ENCODE results near the gene JMJD4.
A peak's percentile ranks its signal among the peaks of the same experiment; 100 is the strongest.

Gene JMJD4

DNA sequence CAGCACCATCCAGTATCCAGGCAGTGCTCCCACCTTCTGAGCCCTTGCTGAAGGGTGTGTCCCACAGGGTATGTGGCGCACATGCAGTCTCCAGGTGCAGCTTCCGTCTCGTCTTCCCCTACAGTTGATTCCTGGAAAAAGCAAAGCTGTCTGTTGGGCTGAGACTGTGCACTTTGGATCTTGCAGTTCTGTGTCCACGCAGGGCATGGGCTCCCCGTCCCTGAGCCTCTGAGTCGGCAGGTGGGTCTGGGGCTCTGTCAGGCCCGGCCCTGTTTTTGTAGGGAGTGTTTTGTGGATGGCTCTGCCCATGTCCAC lies 33.0 kb upstream of the JMJD4 start:
- DNase-seq: no peak

DNA sequence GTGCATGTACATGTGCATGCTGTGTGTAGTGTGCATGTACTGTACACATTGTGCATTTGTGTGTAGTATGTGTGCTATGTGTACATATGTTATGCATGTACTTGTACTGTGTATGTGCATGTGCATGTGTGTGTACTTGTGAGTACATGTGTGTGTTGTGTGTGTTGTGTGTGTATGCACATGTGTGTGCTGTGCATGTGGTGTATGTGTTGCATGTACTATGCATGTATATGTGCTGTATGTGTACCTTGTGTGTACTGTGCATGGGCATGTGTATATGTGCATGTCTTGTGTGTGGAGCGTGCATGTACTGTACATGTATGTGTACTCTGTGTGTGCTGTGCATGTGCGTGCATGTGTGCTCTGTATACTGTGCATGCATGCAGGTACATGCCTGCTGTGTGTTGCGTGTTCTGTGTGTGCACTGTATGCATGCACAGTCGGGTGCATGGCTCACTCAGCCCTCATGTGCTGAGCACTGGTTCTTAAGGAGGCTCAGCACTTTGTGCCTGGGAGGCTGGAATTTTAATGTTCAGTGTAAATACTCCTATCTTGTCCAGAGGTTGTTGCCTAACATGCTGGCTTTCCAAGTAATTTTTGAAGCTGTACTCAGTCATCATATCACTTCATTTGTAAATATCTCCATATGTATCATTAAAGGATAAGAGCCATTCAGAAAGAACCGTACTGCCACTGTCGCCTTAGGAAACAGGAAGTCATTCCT lies 32.5 kb upstream of the JMJD4 start:
- DNase-seq: no peak

DNA sequence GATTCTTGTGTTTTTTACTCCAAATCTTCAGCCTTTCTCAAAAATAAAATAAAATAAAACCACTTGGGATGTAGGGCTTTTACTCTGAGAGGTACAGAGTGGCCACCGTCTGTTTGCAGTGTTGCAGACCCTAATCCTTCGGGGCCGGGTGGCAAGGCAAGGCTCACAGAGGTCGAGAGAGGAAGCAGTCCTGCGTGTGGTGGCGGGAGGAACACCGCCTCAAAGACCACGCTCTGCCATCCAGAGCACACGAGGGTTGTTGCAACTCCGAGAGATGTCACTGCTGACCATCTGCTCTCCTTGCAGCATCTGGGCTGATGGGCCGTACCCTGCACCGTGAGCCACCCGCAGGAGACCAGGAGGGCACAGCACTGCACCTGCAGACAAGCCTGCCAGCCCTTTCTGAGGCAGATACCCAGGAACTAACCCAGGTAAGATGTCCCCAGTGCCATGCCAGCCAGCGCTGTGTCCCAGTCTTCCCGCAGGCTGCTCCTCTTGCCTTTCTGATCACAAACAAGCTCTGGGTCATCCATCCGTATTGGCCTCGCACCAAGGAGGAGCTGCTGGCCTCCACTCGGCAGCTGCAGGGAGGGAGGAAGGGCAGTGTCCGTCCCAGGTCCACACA lies 31.7 kb upstream of the JMJD4 start:
- DNase-seq: no peak

DNA sequence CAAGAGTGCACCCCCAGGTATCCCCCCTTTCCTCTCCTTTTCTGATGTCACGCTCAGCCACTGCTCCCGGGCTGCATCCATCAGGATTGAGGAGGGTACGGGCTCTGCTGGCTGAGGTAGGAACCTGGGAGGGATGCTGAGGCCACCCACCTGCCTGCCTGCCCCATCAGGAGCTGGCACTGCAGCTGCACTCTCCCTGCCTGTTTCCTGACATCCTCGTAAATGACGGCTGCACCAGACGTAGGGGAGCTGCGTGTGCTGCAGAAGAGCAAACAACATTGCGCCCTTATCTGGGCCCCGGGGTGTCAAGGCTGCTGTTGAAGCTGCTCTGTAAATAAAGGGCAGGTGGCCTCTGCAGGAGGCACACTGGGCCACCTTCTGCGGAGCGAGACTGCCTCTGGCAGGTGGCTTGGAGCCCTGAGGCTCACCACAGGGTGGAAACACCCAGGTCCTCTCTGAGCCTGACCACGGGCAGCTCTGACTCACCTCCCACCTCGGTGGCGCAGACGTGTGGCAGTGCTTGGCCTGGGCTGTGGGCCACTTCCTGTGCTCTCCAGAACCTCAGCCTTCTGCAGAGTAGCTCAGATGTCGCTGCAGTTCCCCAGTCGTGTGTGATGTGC lies 31.0 kb upstream of the JMJD4 start:
- DNase-seq: peak; percentile 95

DNA sequence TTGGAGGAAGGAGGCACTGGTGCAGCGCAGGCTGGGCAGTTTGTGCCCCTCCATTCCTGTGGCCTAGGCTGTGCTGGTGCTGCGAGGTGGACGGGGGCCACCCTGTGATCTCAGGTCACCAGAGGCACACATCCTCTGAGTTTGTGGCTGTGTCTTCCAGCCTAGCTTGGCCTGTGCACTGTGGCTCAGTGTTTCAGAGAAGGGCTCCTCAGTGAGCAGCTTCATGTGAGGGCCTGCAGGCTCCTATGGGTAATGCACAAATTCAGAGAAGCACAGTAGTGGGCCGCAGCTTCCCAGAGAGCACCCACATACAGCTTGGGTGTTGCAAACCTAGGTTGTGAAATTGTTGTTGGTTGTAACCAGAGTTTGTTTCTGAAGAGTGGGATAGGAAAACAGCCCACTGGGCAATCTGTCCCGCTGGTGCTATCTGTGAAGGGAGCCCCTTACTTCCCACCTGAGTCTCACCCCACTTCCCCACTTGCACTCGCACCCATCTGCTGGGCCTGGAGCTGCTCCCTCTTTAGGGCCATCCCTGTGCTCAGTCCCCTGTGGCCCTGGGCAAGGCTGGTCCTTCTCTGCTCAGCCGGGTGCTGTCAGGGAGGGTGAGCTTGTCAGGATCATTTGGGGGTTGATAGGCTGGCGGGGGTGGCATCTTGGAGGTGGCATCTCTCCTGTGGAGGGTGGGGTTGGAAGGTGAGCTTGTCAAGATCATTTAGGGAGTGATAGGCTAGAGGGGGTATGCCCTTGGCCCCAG lies 30.3 kb upstream of the JMJD4 start:
- no peak for DNase-seq

DNA sequence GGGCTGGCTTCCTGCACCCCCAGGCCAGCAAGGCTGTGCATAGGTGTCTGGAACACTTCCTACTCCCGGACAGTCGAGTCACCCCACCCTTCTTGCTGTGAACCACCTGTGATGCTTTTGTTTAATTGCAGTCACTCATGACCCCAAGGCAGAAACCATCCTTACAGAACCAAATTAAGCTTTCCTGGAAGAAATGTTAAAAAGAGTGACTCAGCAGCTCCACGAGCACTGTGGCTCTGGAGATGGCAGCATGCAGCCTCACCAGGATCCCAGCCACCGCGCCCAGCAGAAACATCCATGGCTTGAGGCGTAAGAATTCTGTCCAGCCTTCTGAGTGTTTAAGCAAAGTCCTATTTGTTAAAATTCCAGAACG lies 28.9 kb upstream of the JMJD4 start:
- DNase-seq: no peak

DNA sequence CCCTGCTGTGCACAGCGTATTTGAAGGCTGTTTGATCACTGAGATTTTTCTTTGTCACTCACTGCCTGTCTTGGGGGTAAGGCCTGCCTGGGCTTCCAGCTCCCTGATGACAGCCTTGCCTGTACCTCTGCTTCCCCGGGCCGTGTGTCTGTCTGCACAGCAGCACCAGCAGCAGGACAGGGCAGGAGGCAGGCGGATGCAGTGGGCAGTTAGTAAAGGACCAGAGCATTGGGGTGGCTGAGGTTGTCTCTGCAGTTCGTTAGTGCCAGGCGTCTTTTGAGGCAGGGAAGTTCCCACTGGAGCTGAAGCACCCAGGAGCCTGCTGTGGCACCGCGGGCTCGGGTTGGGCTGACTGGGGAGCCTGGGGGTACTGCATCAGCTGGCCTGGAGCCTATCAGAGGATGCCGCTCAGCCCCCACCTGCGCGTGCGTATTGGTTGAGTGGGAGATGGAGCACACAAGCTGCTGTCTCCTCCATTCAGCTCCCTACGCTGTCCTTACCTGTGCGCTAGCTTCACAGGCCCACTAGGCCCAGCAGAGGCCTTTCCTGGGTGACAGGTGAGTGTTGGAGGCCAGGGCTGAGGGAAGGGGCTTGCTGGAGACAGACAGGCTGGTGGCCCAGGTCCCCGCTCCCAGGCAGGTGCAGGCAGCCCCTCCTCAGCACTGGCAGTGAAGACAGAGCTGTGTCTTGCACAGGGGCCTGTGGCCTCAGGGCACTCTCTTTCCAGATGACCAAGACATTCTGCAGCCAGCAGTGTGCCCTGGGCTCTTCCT lies 28.3 kb upstream of the JMJD4 start:
- no peak for DNase-seq

DNA sequence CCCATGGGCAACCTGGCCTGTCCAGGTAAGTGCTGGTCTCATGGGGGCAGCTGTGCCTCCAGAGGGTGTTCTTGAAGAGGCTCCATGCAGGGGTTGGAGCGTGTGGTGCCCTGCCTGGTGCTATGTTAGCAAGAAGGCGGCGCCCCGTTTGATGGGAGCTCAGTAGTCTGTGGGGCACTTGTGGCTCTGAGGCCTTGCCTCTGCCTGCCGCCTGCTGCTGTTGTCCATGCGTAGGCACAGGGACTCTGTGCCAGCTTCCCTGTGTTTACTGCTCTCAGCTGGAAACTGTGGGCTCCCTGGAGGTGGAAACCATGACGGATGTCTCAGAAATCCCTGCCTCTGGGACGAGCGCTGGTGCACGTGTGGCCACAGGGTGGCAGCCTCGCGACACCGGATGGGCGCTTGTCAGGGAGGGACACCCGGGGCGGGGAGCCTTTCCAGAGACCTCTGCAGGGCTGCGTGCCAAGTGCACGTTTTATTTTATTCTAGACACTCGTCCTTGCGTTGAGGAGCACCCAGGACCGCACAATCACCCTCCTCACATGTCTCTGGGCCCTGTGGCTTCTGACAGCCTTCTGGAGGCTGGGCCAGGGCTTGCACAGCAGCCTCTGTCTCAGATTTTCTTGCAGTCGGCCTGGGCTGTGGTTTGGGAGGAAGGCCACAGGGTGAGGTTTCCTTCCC lies 27.3 kb upstream of the JMJD4 start:
- DNase-seq: peak; percentile 97

DNA sequence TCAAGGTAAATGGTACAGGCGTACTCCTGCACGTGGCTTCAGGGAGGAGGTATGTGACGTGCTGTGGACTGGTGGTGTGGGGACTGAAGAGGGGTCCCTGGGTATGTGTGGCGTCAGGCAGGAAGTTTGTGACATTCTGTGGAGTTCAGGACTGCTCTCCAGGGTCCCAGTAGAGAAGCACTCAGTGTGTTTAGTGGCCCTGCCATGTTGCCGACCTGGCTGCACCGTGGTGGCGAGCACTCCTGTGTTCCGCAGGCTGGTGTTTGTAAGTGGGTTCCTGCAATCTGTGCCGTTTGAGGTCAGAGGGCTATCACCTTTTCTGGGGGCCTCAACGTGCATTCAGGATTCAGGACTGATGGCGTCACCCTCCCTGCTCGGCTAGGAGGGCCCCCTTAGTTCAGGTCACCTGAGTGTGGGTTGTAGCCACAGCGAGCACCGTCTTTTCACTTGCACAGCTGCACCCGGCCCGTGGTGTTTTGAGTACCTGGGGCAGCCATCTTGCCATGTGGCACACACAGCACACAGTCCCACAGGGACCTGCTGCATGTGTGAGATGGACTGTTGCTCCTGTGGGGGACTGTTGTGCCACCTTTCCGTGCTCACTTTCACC lies 26.6 kb upstream of the JMJD4 start:
- DNase-seq: no peak

DNA sequence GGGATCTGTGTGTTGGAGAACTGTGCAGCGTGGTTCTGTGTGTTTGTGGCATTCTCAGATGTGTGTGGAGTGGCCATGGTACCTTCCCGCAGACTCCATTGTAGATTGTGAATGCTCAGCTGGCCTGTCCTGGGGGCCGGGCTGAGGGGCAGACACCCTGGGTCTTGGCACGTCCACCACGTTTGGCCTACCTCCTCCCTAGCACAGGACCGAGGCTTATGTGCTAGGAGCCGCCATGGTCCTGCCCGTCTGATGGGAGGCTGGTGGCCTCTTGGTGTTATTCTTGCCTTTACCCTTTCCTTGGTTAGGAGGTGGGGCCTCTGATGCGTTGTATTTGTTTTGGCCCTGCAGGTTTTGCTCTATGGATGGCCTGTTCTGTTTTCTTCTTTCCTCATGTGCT lies 25.3 kb upstream of the JMJD4 start:
- no peak for DNase-seq

DNA sequence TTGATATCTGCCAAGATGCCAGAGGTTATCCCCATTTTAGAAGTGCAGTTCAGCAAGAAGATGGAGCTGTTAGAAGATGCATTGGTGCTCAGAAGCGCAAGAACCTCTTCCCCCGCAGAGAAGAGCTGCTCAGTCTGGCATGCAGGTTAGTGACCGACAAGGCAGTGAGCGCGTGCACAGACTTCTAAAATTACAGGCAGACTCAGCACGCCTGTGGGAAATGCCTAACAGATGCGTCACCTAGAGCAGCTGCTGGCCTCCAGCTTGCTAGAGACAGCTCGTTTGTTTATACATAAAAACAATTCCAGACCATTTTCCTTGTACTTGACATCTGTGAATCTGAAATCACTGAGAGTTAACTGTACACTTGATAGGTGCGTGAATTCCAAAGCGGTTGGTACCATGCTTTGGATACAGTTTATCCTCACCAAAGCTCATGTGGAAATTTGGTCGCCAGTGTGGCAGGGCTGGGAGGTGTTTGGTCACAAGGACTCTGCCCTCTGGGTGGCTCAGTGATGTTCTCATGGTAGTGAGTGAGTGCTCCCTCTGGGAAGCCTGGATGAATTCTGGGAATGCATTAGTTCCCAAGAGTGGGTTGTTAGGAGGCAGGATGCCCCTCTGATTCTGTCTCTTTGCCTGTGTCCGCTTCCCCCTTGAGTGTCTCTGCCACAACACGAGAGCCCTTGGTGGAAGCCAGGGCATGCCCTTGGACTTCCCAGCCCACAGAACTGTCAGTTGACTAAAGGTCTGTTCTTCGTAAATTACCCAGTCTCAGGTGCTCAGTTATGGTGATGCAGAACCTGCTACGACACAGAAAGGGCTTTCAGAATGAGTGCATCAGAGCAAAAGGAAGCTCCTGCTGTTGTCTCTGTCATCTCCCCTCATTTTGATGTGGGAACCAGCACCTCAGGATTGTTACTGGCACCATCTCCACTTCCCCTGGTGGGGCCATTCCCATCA lies 24.5 kb upstream of the JMJD4 start:
- DNase-seq: no peak

DNA sequence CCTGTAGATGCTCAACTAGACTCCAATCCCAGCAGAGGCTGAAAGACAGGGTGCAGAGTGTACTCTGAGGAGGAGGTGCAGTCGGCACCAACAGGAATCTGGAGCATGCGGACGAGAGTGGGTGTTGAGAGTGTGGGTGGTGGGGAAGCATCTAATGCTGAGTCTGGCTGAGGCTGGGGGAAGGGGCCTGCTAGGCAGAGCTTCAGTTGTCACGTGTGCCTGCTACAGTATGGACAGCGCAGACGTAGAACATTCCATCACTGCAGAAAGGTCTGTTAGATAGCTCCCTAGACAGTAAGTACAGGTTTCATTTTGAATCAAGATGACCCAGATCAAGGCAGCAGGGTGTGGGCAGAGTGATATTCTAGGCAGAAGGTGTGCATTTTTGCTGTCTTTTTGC lies 23.3 kb upstream of the JMJD4 start:
- no peak for DNase-seq

DNA sequence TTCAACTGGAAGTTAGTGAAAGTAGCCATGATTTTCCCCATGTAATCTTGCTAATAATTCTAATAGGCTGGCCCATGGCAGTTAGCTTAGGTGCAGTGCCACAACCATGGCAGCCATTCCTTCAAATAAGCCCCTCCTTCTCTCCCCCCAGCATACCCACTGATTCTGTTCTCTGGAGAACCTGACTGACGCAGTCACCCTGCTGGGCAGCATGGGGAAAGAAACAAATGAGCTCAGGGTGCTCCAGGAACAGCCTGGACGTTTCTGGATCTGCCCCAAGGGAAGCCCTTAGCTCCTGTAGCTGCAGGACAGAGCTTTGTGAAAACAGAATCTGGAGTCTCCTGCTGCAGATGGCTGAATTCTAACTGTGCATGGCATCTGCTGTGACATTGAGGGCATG lies 22.7 kb upstream of the JMJD4 start:
- DNase-seq: no peak

DNA sequence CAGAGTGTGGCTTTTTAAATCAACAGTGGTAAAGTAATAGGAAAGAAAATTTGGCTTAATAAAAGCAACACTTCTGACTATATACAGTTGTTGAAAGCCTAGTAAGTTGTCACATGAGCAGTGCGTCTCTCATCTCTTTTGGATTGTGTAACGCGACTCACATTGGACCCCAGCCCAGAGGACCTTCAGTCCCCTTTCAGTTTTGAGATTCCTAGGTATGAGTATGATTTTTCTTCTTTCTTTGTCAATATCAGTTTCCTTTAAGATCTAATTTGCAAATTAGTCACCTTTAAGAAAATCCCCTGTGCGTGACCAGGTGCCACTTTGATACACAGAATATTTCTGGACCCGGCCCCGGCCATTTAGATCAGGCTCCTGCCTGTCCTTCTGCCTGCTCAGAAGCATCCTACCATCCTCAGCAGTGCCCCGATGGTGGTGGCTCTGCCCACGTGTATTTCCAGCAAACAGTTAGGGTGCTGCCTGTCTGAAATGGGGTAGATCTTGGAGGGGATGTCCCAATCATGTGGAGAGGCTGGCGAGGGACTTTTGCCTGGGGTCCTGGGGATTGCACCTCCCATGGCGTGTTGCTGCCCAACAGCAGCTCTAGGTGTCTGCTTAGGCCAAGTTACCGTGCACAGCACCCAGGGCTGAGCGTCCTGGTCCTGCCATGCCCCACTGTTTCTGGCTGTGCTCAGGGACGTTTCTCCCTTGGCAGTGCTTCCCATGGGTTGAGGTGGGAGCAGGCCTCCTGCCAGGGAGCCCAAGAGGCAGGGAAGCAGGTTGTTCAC lies 21.3 kb upstream of the JMJD4 start:
- no peak for DNase-seq

DNA sequence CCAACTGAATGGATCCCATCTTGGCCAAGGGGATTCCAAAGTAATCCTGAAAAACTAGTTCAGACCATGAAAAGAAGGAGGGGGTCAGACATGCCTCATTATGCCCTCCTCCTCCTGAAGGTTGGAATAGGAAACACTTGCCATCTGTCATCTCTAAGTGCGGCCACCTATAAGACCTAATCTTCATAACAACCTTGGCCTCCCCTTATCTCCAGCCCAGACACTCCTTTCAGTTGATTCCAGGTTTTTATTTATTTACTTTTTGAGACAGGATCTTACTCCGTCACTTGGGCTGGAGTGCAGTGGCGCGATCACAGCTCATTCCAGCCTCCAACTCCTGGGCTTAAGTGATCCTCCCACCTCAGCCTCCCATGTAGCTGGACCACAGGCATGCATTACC lies 19.9 kb upstream of the JMJD4 start:
- no peak for DNase-seq

DNA sequence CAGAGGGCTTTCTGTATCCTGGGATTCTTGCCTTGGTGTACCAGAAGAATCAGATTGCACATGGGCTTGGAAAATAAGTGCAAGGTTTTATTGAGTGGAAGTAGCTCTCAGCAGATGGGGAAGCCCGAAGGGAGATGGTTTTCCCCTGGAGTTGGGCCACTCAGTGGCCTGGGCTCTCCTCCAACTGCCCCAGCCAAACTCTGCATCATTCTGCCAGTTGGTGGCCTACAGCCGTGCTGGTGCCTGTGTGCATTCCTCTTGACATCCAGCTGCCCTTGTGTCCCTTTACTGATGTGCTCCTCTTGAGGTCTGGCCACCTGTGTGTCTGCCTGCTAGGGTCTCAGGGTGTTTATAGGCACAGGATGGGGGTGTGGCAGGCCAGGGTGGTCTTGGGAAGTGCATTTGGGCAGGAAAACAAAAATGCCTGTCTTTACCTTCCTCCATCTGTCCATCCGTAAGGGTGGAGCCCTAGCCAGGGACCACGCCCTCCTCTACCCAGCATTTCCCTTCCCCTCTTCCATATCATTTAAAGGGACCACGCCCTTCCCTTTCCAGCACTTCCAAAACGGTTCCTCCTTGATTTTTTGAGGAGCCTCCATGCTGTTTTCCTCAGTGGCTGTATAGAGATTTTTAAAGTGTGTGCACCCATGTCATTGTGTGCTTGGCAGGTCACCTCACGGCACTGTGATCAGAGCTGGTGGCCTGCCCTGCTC lies 19.1 kb upstream of the JMJD4 start:
- DNase-seq: no peak

DNA sequence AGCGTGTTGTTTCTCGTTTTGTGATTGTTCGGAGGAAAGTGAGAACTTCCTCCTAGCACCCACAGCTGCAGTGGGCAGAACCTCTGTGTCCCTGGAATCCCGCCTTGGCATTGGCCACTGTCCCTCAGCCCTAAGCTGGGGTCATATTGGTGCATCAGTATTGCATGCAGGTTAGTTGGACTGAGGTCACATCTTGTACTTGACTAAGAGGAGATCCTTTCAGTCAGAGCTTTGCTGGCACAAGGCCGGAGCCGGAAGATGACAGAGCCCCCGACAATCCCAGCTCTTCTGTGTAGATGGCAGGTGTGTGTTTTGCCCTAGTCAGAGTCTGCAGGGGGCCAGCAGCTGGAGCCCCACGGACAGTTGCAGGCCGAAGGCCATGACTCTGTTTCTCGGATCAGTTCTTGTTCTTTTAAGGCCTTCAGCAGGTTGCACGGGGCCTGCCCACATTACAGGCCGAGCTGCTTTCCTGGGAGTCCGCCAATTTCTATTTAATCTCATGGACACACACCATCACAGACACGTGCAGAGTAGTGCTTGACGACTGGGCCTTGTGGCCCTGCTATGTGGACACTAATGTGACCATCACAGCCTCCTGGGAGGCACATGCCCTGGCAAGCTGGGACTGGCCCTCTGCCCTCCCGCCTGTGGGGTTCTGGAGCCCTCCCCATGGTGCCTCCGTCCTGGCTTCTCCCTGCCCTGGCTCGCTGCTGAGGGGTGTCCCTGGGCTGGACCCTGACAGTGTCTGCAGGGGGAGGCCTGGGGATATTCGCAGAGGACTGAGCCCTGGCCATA lies 15.0 kb upstream of the JMJD4 start:
- DNase-seq: no peak

DNA sequence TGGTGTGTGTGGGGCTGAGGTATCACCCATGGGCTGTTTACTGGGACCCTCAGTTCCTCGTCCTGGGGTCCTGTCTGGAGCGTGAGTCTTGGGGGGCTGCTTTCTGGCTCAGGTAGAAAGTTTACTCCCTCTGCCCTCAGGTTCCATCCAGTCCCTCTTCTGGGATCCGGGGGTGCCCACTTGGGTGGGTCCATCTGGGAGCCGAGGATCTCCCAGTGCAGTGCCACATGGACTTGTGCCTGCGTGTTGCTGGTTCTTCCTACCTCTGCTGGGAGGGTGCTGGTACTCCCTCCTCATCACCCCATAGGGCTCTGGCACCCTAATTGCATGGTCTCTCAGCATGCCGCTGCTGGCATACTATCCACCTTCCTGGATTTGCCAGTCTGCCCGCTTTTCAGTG lies 14.1 kb upstream of the JMJD4 start:
- DNase-seq: no peak

Measured in COR-L47 (cell line).